22Rv1 (cell line): ENCODE results near the gene HOXC12.

Experiments used
- H3K27ac ChIP-seq: fragments of 450-650 bp; 2 replicates; pipeline ENCODE4 v1.5.1; 2017
- ZFX ChIP-seq: fragments of 450-650 bp; IDR thresholded peaks from 2 replicates; pipeline ENCODE4 v1.6.1; 2017; ENCODE audit warnings: antibody characterized with exemption, borderline replicate concordance
- TF ChIP-seq, protein P1 (sequence below): fragments of 450-650 bp; IDR thresholded peaks from 2 replicates; pipeline ENCODE4 v1.5.1; 2017; ENCODE audit warnings: mild to moderate bottlenecking

The HOXC12 gene

DNA sequence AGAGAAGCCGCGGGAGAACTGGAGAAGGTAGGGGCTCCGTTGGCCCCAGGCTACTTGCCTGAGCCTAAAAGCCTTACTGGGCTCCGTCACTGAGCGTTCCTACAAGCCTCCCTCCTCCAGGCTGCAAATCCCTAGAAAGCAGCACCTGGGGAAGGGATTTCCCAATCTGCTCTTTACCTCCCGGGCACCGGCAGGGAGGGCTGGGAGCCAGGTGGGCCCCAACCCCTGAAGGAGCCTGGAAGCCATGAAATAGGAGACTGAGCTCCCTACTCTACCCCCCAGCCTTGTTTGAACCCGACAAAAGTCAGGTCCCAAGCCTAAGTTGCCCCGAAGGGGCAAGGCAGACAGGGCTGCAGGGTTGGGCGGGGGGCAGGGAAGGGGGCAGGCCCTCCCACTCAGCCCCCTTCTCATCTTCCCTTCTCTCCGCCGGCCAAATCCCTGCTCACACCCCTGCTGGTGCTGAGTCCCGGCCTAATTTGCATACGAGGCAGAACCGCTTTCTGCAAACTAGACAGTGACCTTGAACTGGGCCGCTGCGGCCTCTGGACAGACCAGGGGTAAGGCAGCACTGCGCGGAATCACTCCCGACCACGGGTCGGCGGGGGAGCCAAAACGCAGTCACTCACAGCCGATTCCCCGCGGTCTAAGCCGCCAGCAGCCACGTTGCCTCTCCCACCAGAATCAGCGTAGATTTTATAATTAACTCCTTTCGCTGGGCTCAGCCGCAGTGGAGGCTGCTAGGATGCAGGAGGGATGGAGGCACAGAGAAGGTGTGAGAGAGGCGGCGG lies 3.7 kb upstream of the HOXC12 start:
- peak overlapping the region; percentile 66 for H3K27ac ChIP-seq
- TF ChIP-seq, protein P1, sequence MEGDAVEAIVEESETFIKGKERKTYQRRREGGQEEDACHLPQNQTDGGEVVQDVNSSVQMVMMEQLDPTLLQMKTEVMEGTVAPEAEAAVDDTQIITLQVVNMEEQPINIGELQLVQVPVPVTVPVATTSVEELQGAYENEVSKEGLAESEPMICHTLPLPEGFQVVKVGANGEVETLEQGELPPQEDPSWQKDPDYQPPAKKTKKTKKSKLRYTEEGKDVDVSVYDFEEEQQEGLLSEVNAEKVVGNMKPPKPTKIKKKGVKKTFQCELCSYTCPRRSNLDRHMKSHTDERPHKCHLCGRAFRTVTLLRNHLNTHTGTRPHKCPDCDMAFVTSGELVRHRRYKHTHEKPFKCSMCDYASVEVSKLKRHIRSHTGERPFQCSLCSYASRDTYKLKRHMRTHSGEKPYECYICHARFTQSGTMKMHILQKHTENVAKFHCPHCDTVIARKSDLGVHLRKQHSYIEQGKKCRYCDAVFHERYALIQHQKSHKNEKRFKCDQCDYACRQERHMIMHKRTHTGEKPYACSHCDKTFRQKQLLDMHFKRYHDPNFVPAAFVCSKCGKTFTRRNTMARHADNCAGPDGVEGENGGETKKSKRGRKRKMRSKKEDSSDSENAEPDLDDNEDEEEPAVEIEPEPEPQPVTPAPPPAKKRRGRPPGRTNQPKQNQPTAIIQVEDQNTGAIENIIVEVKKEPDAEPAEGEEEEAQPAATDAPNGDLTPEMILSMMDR, result no peak
- no peak for TF ChIP-seq ZFX

DNA sequence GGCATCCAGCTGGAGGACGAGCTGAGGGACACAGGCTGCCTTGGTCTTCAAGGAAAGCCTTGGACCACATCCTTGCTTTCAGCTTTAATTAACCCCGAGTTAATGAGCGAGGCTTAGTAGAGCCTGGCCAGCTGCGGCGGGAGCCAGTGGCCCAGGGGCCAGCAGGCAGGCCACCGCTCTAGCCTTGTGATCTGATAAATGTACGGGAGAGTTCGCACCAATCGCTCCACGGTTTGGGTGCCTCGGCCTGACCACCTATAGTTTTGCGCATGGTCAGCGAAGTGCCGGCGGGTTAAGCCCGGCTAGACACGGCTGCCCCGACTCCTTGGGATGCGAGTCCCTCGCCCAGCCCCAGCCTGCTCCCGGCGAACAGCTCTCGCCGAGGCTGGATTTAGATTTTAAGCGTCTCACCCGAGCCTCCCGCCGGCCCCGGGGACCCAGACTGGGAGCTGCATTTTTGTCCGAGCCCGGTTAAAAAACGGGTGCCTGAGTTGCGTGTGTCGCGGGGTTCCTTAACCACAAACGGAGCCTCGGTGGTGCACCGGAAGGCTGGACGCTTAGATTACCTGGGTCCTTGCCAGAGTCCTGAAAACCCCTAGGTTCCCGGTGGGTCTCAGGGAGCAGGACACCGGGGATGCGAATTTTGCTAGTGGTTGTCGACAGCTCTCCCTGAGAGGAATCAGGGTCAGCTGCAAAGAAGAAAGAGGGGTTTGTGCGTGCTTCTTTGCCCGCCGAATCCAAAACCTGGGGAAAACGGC lies 2.9 kb upstream of the HOXC12 start:
- H3K27ac ChIP-seq, result peak overlapping the region; percentile 25; the same call in 1 of the 2 replicates
- TF ChIP-seq ZFX, result no peak
- TF ChIP-seq, protein P1, result no peak

DNA sequence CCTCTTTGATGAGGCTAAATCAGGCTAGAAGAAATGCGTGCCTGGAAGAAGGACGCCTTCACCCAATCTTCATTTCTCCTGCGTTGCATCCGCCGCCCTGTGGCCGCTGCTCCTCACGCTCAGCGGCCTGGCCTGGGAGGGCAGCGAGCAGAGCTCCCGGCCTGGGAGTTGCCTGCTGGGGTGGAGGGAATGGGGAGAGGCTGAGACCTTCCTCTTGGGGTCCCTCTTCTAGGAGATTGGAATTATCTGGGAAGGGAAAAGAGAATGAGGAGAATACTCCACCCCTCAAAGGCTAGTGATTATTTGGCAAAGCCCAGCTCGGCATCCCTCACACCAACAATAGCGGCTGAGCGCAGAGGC lies 2.4 kb upstream of the HOXC12 start:
- H3K27ac ChIP-seq, result peak overlapping the region; percentile 25
- no peak for TF ChIP-seq ZFX

DNA sequence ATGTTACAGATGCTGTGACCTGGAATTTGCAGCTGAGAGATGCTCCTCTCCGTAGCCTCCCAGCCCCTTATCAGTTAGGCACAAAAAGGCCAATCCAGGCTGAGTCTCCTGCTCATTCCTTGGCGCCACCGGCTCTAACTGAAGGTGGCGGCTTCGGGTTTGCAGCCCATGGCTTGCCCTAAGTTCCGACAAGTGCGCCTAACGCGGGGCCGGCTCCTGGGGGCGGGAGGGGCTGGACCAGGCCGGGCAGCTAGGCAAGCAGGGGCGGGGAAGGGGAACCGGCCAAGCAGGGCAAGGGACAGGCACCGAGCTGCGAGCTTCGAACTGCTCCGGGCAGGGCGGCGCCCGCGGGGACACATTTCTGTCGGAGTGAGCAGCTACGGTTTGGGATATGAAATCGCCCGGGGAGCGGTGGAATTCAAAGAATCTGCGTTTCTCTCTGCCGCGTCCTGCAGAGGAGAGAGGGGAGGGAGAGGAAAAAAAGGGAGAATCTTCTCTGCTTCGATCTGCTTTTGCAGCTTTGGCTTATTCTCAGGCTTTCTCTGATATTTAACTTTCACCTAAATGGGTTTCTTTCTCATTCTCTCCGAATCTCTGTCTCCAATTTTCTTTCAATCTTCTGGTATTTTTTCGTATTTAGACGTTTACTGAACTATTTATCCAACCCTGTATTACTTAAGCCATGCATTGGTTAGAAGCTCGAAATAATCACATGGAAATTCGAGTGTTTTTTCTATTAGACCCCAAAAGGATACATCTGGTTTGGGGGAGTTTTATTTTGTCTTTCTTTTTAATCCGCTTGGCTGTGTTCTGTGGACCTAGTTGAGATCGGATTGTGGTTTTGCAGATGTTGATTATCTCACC lies 1.6 kb upstream of the HOXC12 start:
- TF ChIP-seq ZFX, result no peak
- peak overlapping the region; percentile 25 for H3K27ac ChIP-seq

DNA sequence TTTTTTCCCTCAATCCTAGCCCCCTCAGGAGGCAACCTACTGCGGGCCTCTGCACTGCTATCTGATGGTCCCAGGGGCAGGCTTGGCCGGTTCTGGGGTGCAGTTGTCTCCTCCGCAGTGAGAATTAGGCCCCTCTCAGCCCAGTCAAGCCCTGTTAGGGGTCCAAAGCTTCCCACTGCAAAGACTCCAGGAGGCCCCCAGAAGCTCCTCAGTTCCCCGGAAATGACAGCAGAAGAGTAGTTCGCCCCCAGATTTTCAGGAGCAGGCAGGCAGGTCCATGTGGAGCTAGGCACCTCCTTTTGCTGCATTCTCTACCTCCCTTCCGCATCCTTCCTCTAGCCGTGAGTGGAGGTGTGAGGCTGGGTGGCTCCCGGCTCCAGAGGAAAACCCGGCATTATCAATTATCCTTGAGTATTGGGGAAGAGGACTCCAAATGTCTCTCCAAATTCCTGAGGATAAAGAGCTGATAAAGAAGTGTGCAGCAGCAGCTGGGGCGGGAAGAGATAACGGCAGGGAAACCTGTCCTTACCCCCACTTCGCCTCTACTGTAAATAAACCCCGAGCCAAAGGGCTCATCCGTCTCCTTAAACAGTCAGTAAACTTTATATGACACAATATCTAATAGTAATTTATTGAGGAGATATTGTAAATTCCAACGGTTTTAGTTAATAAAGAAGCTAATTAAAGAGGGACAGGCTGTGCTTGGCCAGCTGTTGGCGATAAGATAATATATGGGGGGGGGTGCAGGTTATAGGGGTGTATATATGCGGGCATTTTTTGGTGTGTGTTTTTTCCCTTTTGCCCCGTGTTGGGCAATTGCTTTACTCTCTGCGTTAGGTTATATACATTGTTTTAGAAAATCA lies 641 bp upstream of the HOXC12 start:
- peak overlapping the region; percentile 42; the same call in 1 of the 2 replicates for H3K27ac ChIP-seq
- TF ChIP-seq, protein P1, result no peak
- TF ChIP-seq ZFX, result no peak

DNA sequence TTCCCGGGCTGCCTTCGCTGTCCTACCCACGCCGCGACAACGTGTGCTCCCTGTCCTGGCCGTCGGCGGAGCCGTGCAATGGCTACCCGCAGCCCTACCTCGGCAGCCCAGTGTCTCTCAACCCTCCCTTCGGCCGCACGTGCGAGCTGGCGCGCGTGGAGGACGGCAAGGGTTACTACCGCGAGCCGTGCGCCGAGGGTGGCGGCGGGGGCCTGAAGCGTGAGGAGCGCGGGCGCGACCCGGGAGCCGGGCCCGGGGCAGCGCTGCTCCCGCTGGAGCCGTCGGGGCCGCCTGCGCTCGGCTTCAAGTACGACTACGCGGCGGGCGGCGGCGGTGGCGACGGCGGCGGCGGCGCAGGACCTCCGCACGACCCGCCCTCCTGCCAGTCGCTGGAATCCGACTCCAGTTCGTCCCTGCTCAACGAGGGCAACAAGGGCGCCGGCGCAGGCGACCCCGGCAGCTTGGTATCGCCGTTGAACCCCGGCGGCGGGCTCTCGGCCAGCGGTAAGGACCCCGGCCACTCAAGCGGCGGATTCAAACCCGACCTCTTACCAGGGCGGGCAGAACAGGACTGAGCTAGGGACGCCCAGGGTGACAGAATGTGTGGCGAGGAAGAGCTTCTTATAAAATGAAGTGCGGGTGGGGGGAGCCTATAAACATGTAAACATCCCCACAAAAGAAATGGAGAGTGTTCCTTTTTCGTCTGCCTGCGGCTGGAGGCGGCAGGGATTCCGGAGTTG lies 503 bp downstream of the HOXC12 start:
- TF ChIP-seq, protein P1, result no peak; the same call in 1 of the 2 replicates
- TF ChIP-seq ZFX, result no peak
- peak overlapping the region; percentile 42 for H3K27ac ChIP-seq

DNA sequence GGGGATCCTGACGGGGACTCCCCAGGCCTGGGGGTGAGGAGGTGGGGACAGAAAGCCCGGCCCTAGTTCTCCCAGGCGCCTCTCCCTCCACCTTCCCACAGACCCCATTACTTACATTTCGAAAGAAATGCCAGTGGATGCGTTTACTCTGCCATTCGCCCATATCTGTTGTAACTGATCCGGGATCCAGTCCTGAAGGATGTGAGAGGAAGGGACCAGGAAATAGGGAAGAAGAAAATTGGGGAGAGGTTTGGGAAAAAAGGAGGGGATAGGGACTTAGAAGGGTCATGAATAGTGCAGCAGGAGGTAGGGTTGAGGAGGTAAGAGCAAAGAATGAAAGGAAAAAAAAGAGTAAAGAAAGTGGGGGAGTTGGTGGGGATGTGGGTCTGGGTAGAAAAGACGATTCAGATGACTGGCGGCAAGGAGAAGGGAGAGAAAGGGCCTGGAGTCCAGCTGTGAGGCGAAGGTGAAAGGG lies 1.1 kb downstream of the HOXC12 start:
- TF ChIP-seq ZFX, result no peak
- TF ChIP-seq, protein P1, result no peak
- no peak overlapping the region for H3K27ac ChIP-seq
